Cardiac muscle cell (in vitro differentiated cells and primary cell): ENCODE results near the gene MTHFR. TPM values are rescaled to one million over a fixed set of nuclear protein-coding genes. Genes with fewer than 3 reads are reported as not detected.

ENCODE experiments used
- DNase-seq, 2 donors: peaks; one replicate each; pipeline versions ENCODE4 v3.0.0 to v3.0.0-alpha.2; 2010 to 2017; ENCODE audit warnings: low read depth in 1 of 2, low spot score in 1 of 2
- H3K27ac ChIP-seq: fragments of 200-600 bp; sonication (generic); 2 replicates; pipeline ENCODE4 v1.5.1; 2016
- H3K27me3 ChIP-seq: fragments of 200-600 bp; sonication (generic); 2 replicates; pipeline ENCODE4 v1.6.0; 2016; ENCODE audit warnings: control low read depth
- H3K36me3 ChIP-seq: fragments of 200-600 bp; sonication (generic); 2 replicates; pipeline ENCODE4 v1.5.1; 2016; ENCODE audit warnings: control low read depth
- H3K4me1 ChIP-seq: fragments of 200-600 bp; sonication (generic); 2 replicates; pipeline ENCODE4 v1.8.1; 2017; ENCODE audit warnings: low read depth, mild to moderate bottlenecking, mixed run types
- H3K4me3 ChIP-seq: fragments of 200-600 bp; sonication (generic); 2 replicates; pipeline ENCODE4 v1.5.1; 2016; ENCODE audit warnings: mild to moderate bottlenecking
- H3K9me3 ChIP-seq: fragments of 200-600 bp; sonication (generic); 2 replicates; pipeline ENCODE4 v1.5.1; 2017; ENCODE audit warnings: low read depth, mild to moderate bottlenecking, control low read depth
- CTCF ChIP-seq: IDR thresholded peaks from 2 replicates; pipeline ENCODE4 v1.5.1; 2012; ENCODE audit warnings: low read depth, mild to moderate bottlenecking, low read length
- polyA plus RNA-seq: library from polyadenylated mRNA; unstranded; fragments of >200 nt; fragmentation: Nextera tagmentation; extraction: Ambion mirVana; gene quantifications from 2 replicates; pipeline ENCODE4 v1.2.1, GENCODE V29; 2016
- total RNA-seq: library from RNA; depleted of rRNA; stranded (reverse); fragments of >200 nt; gene quantifications from 2 replicates; pipeline ENCODE4 v1.2.3, GENCODE V29; 2016

MTHFR gene
- total and polyA plus RNA-seq, 2 experiments from 2014 or later, result 37.5 to 64.0 TPM

- Histone ChIP-seq H3K4me1 (peaks cover 13% of the 10 kb centered on the region), H3K9me3 (no peaks in the 10 kb centered on the region), H3K27ac (no peak overlapping the region), H3K27me3 (no peaks in the 10 kb centered on the region), H3K36me3 (peaks cover 23% of the 10 kb centered on the region), H3K4me3 (no peak overlapping the region)
- no peak for DNase-seq
- TF ChIP-seq CTCF, result no peak
Measured at GRCh38 chr1:11799099-11799498, 6.7 kb downstream of the MTHFR start.

- Histone ChIP-seq H3K4me3 (no peak overlapping the region), H3K27me3 (no peaks in the 10 kb centered on the region), H3K27ac (no peak overlapping the region), H3K36me3 (peaks cover 30% of the 10 kb centered on the region), H3K9me3 (no peaks in the 10 kb centered on the region), H3K4me1 (peaks cover 11% of the 10 kb centered on the region)
- no peak for TF ChIP-seq CTCF
- peak in 1 of 2 donors; percentile 98 for DNase-seq
Measured at GRCh38 chr1:11797525-11798216, 8.1 kb downstream of the MTHFR start.

- no peak overlapping the region for H3K27ac ChIP-seq
- peak in 1 of 2 donors; percentile 65 for DNase-seq
- H3K4me1 ChIP-seq, result peaks cover 17% of the 10 kb centered on the region
- TF ChIP-seq CTCF, result no peak
- H3K27me3 ChIP-seq, result no peaks in the 10 kb centered on the region
- H3K4me3 ChIP-seq, result no peak overlapping the region
- H3K36me3 ChIP-seq, result peaks cover 30% of the 10 kb centered on the region
- H3K9me3 ChIP-seq, result no peaks in the 10 kb centered on the region
Measured at GRCh38 chr1:11796036-11796828, 9.5 kb downstream of the MTHFR start.

- Histone ChIP-seq H3K9me3 (no peaks in the 10 kb centered on the region), H3K27me3 (no peaks in the 10 kb centered on the region), H3K36me3 (peaks cover 25% of the 10 kb centered on the region), H3K4me1 (peaks cover 24% of the 10 kb centered on the region), H3K27ac (no peak overlapping the region), H3K4me3 (no peak overlapping the region)
- DNase-seq, result no peak
- TF ChIP-seq CTCF, result no peak
Measured at GRCh38 chr1:11795238-11795890, 10.4 kb downstream of the MTHFR start.

GRCh38 chr1:11794446-11795237 is 11.1 kb downstream of the MTHFR start:
- H3K4me3 ChIP-seq, result no peak overlapping the region
- peak overlapping the region; percentile 98 for H3K27ac ChIP-seq
- H3K9me3 ChIP-seq, result no peaks in the 10 kb centered on the region
- peaks cover 31% of the 10 kb centered on the region for H3K4me1 ChIP-seq
- peaks cover 25% of the 10 kb centered on the region for H3K36me3 ChIP-seq
- TF ChIP-seq CTCF, result no peak
- DNase-seq, result no peak
- H3K27me3 ChIP-seq, result no peaks in the 10 kb centered on the region
